Endothelial cell of umbilical vein (primary cell): ENCODE measurements around the gene INPP4B. TPM values are rescaled to one million over a fixed set of nuclear protein-coding genes. Genes with fewer than 3 reads are reported as not detected.

ENCODE experiments used
- BruUV-seq: library from RNA; stranded (reverse); fragments of 400-500 nt; replicated peaks from 2 replicates; lab custom pipeline; 2021; lab: Mats Ljungman, UMichigan
- CTCF ChIA-PET: fragments of 300-600, 350-600 bp; sonication (Branson Sonifier 250); formaldehyde crosslinking; loops from one replicate; lab custom pipeline; 2021; ENCODE audit warnings: antibody characterized with exemption, inconsistent platforms; lab: Charles Lee
- POLR2A ChIA-PET: fragments of 300-600, 350-600 bp; sonication (Branson Sonifier 250); formaldehyde crosslinking; loops from one replicate; lab custom pipeline; 2021; ENCODE audit warnings: antibody characterized with exemption, inconsistent platforms; lab: Charles Lee
- DNase-seq: peaks from one replicate; pipeline ENCODE4 v3.0.0-alpha.2; 2011; ENCODE audit warnings: low read depth, low spot score
- FAIRE-seq: peaks from 2 replicates; lab custom pipeline; 2011; peaks lifted over from hg19 to GRCh38; lab: Jason Lieb, UNC
- H2AFZ ChIP-seq: 2 replicates; pipeline ENCODE4 v1.6.0; 2012; ENCODE audit warnings: low read depth, low read length, control low read depth, inconsistent platforms
- H3K27ac ChIP-seq: 2 replicates; pipeline ENCODE4 v1.5.1; 2011; ENCODE audit warnings: low read depth, mild to moderate bottlenecking, control low read depth, low read length, moderate library complexity; ENCODE audit not compliant: insufficient read depth
- H3K27me3 ChIP-seq, 2 experiments: 2 replicates each; pipeline versions ENCODE4 v1.6.0 to v1.6.1; 2011; ENCODE audit warnings: low read length in 2 of 2, mixed read lengths in 1 of 2; ENCODE audit not compliant: control insufficient read depth in 2 of 2, insufficient read depth in 2 of 2
- H3K36me3 ChIP-seq, 2 experiments: 2 replicates in 1 of 2; 3 replicates in 1 of 2; pipeline ENCODE4 v1.5.1; 2011; ENCODE audit warnings: low read length in 2 of 2, mild to moderate bottlenecking in 1 of 2, moderate library complexity in 1 of 2; ENCODE audit not compliant: control insufficient read depth in 2 of 2, insufficient read depth in 2 of 2; ENCODE audit errors: extremely low read depth in 1 of 2
- H3K4me1 ChIP-seq: 3 replicates; pipeline ENCODE4 v1.5.1; 2011; ENCODE audit warnings: mild to moderate bottlenecking, low read length; ENCODE audit not compliant: control insufficient read depth, insufficient read depth; ENCODE audit errors: extremely low read depth
- H3K4me2 ChIP-seq: 2 replicates; pipeline ENCODE4 v1.6.1; 2011; ENCODE audit warnings: low read length, control low read depth, mixed read lengths; ENCODE audit not compliant: insufficient read depth
- H3K4me3 ChIP-seq, 3 experiments: fragments of 200-600 bp in 1 of 3; sonication (generic), shearing (Covaris generic) in 1 of 3; replicated peaks in 1 of 3; 2 replicates each; pipeline ENCODE4 v1.5.1; 2011 to 2016; ENCODE audit warnings: control low read depth in 3 of 3, low read length in 3 of 3, mild to moderate bottlenecking in 2 of 3, inconsistent platforms in 1 of 3, low read depth in 1 of 3, moderate library complexity in 1 of 3; ENCODE audit not compliant: insufficient read depth in 1 of 3
- H3K79me2 ChIP-seq: 2 replicates; pipeline ENCODE4 v1.6.0; 2012; ENCODE audit warnings: low read length, inconsistent platforms; ENCODE audit not compliant: control insufficient read depth, insufficient read depth
- H3K9ac ChIP-seq: replicated peaks from 2 replicates; pipeline ENCODE3; 2011; ENCODE audit warnings: low read length, control low read depth; ENCODE audit not compliant: insufficient read depth; ENCODE audit errors: extremely low read depth
- H3K9me1 ChIP-seq: replicated peaks from 3 replicates; pipeline ENCODE4 v1.6.0; 2011; ENCODE audit warnings: mild to moderate bottlenecking, low read length; ENCODE audit not compliant: control insufficient read depth, insufficient read depth; ENCODE audit errors: extremely low read depth
- H3K9me3 ChIP-seq: replicated peaks from 2 replicates; pipeline ENCODE4 v1.5.1; 2012; ENCODE audit warnings: low read length, inconsistent platforms; ENCODE audit not compliant: control insufficient read depth, insufficient read depth
- H4K20me1 ChIP-seq: replicated peaks from 2 replicates; pipeline ENCODE3; 2011; ENCODE audit warnings: mild to moderate bottlenecking, low read length; ENCODE audit not compliant: control insufficient read depth, insufficient read depth; ENCODE audit errors: extremely low read depth
- CTCF ChIP-seq, 2 donors: IDR thresholded peaks; 1 replicate in 1 of 2; 2 replicates in 1 of 2; pipeline ENCODE4 v1.5.1; 2011; ENCODE audit warnings: low read length in 2 of 2, mild to moderate bottlenecking in 2 of 2, moderate library complexity in 2 of 2, control low read depth in 1 of 2, inconsistent platforms in 1 of 2, low read depth in 1 of 2; ENCODE audit not compliant: insufficient read depth in 1 of 2; ENCODE audit errors: extremely low read depth in 1 of 2
- EZH2 ChIP-seq: IDR thresholded peaks from 2 replicates; pipeline ENCODE4 v1.6.1; 2012; ENCODE audit warnings: borderline replicate concordance, low read depth, mild to moderate bottlenecking, moderate library complexity, low read length, inconsistent platforms; ENCODE audit not compliant: severe bottlenecking
- FOS ChIP-seq: IDR thresholded peaks from 2 replicates; pipeline ENCODE4 v1.6.1; 2011; ENCODE audit warnings: mild to moderate bottlenecking, low read length, moderate library complexity, borderline replicate concordance; ENCODE audit not compliant: insufficient read depth
- GATA2 ChIP-seq: IDR thresholded peaks from 2 replicates; pipeline ENCODE4 v1.7.0; 2011; ENCODE audit warnings: low read depth, mild to moderate bottlenecking, moderate library complexity, mixed read lengths, low read length; ENCODE audit not compliant: insufficient read length, insufficient read depth
- JUN ChIP-seq: IDR thresholded peaks from 2 replicates; pipeline ENCODE4 v1.6.1; 2011; ENCODE audit warnings: borderline replicate concordance, low read depth; ENCODE audit not compliant: insufficient read length, insufficient read depth
- MYC ChIP-seq: IDR thresholded peaks from one replicate; pipeline ENCODE4 v1.6.1; 2011; ENCODE audit warnings: mild to moderate bottlenecking, low read depth, low read length
- POLR2A ChIP-seq: IDR thresholded peaks from 2 replicates; pipeline ENCODE4 v1.6.1; 2012; ENCODE audit warnings: low read depth, mild to moderate bottlenecking, control low read depth, low read length
- POLR2AphosphoS5 ChIP-seq: IDR thresholded peaks from 2 replicates; pipeline ENCODE4 v1.6.1; 2012; ENCODE audit warnings: low read depth, mild to moderate bottlenecking, control low read depth, low read length, moderate library complexity; ENCODE audit not compliant: insufficient read depth
- dilution Hi-C: fragments of 300-500 bp; cut with MboI; formaldehyde crosslinking; loops from one replicate; pipeline ENCODE4 v1.15.0; 2019; ENCODE audit warnings: low sequenced_read_pairs; ENCODE audit not compliant: extremely low pct_ligation_motif_present
- intact Hi-C: fragments of 100-400 bp; cut with micrococcal nuclease; formaldehyde crosslinking; loops from one replicate; pipeline ENCODE4 v1.10.0; 2022
- polyA plus RNA-seq, 4 experiments: library from polyadenylated mRNA; depleted of rRNA in 3 of 4; stranded (reverse) in 3 of 4; unstranded in 1 of 4; fragments of >200 nt; gene quantifications; 2 replicates each; pipeline versions ENCODE4 v1.2.1 to v1.2.3, GENCODE V29; 2011 to 2012; ENCODE audit warnings: missing spikeins in 1 of 4
- total RNA-seq: library from RNA; stranded (reverse); gene quantifications from 2 replicates; pipeline ENCODE4 v1.2.3, GENCODE V29; 2021
- TF ChIP-seq, protein P1 (sequence below): IDR thresholded peaks from 2 replicates; pipeline ENCODE4 v1.6.1; 2011; ENCODE audit not compliant: insufficient read depth, insufficient read length

The INPP4B gene
- total and polyA plus RNA-seq, 2 donors (not counting 3 experiments of a cell fraction or from before 2014, with no cell fraction given): 0.41 to 3.1 TPM

DNA sequence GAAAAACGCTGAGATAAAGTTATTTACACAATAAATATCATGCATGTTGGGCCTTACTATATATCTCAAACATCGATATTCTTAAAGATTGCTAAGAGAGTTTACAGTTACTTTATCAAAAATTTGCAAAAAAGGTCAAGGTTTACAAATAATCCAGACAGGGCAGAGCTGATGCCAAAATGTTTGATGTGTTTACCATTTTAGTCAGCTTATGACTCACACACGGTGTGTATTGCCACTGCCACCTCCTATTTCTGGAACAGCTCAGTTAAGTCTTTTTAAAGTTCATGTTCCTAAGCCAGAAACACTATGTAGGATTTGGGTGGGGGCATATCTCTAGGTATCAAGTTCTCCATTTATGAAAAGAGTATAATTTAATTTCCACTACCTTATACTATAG is 580.6 kb downstream of the INPP4B start:
- TF ChIP-seq EZH2: no peak
- no peak for TF ChIP-seq POLR2A
- TF ChIP-seq GATA2: no peak
- TF ChIP-seq FOS: peak; percentile 80
- TF ChIP-seq CTCF (IDR thresholded peaks at IDR 0.05; ENCODE audit: extremely low read depth in 1 of 2, insufficient read depth in 1 of 2, low read depth in 1 of 2, low read length in 2 of 2): no peak
- TF ChIP-seq MYC: no peak
- TF ChIP-seq, protein P1, sequence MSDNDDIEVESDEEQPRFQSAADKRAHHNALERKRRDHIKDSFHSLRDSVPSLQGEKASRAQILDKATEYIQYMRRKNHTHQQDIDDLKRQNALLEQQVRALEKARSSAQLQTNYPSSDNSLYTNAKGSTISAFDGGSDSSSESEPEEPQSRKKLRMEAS: no peak
- peak; percentile 32 for TF ChIP-seq JUN
- TF ChIP-seq POLR2AphosphoS5: no peak

More for the DNA sequence above, 580.6 kb downstream of the INPP4B start:
- Histone ChIP-seq H3K36me3 (no peaks in the 10 kb centered on the region), H3K27me3 (no peaks in the 10 kb centered on the region), H3K9me1 (no peaks in the 10 kb centered on the region), H4K20me1 (no peaks in the 10 kb centered on the region), H3K27ac (no peak overlapping the region), H3K4me2 (no peak overlapping the region), H3K79me2 (no peaks in the 10 kb centered on the region), H3K4me3 (no peak overlapping the region), H2AFZ (no peak overlapping the region), H3K9ac (no peak overlapping the region), H3K9me3 (no peaks in the 10 kb centered on the region), H3K4me1 (peaks cover 22% of the 10 kb centered on the region)
- dilution Hi-C loops (no loop called here), intact Hi-C loops (loop anchor here (5.0 kb wide), 1 partner anchor 138 kb away; no protein-coding TSS in a partner anchor)
- DNase-seq (peak; percentile 70), FAIRE-seq (no peak)
- no TSS peak for BruUV-seq
- CTCF ChIA-PET: interaction anchor here (0.7 to 1.3 kb wide), 3 partner anchors 9 to 23 kb away, joined by 3 to 4 read pairs (median 3); no protein-coding TSS in a partner anchor
- POLR2A ChIA-PET: interaction anchor here (0.6 kb wide), 1 partner anchor 139 kb away, joined by 4 read pairs; no protein-coding TSS in a partner anchor
